NCI-H1436 (cell line): ENCODE results near the gene ABLIM1.

Source experiments
- DNase-seq: peaks from one replicate; lab custom pipeline; 2025; lab: John Stamatoyannopoulos, UW

The ABLIM1 gene

DNA sequence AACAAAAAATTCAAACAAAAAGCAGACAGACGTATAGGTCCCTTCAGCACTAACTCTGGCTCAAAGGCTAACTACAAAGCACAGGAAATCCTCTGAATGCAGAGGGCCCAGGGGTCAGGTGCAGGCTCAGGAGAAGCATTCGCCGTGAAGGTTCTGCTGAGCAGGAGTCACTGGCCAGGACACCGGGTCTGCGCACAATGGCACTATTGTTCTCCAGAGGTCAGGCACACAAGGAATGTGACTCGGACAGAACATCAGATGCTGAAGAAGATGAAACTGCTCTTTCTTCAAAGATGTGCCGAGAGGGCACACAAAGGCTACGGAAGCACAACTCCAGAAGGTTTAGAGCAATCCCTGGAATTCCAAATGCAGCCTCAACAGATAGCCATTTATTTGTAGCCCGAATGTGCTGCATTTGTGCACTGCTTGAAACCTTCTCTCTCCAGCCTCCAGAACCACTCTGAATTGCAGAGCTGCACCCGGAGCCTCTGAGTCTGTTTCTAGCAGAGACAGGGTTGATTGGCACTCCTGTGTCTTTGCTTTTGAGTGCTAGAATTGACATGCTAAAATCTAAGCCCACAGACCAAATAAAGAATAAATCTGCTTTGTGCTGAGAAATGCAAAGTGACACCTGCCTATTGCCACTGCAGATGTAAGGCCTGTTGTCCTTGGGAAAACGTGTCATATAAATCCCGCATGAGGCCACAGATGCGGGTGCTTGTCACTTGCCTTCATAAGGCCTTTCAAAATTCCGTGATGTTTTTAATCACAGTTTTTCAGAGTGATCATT lies 168.4 kb downstream of the ABLIM1 start:
- no peak for DNase-seq

- no peak for DNase-seq
Observed at GRCh38 chr10:114487815-114488536, 170.1 kb downstream of the ABLIM1 start.

GRCh38 chr10:114486938-114487814 lies 170.9 kb downstream of the ABLIM1 start:
- DNase-seq, result no peak

- DNase-seq, result no peak
Observed at GRCh38 chr10:114485696-114486400, 172.2 kb downstream of the ABLIM1 start.

- no peak for DNase-seq
Observed at GRCh38 chr10:114483575-114483974, 174.5 kb downstream of the ABLIM1 start.

DNA sequence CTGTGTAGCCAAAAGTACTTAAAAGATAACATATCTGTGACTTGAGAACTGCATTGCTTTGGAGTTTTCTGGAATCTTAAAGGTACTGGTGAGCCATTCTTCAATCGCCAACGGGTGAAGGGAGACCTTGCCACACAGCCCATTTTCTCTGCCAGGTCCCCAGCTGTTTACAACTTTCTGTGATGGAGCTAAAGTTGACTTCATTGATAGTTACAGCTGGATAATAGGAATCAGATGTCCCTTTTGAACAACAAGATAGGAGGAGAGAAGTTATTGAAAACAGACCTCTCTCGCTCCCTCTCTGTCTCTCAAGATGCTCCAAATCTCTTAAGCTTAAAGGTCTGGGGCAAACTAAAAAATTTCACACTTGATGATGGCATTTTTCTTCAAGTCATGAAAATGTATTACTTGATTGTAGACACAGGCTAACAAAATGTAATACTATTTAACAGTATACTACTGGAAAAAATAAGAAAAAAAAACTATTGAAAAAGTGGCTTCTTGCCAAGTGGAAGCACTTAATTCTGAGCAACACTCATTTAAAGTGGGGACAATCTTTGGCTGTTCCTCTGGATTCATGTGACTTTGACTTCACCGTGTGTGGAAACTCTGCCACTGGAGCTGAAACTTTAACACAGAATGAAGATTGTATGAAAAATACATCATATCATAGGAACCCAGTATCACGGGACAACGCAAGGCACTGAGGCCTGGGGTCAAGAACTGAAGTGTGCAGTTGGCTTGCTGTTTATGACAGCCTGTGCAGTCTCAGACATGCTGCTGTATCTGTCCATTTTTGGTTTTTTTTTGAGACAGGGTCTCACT lies 175.4 kb downstream of the ABLIM1 start:
- DNase-seq, result no peak

- no peak for DNase-seq
Observed at GRCh38 chr10:114481055-114481454, 177.0 kb downstream of the ABLIM1 start.

- no peak for DNase-seq
Observed at GRCh38 chr10:114479836-114480235, 178.2 kb downstream of the ABLIM1 start.

GRCh38 chr10:114479307-114479706 lies 178.8 kb downstream of the ABLIM1 start:
- no peak for DNase-seq

DNA sequence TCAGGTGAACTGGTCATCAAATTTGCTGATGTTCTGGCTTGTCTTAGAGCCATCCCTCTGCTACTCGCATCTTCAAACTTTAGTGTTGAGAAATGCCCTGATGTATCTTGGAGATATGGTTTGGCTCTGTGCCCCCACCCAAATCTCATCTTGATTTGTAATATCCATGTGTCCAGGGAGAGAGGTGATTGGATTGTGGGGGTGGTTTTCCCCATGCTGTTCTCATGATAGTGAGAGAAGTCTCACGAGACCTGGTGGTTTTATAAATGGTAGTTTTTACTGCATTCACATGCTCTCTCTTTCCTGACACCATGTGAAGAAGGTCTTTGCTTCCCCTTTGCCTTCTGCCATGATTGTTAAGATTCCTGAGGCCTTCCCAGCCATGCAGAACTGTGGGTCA lies 179.8 kb downstream of the ABLIM1 start:
- no peak for DNase-seq

DNA sequence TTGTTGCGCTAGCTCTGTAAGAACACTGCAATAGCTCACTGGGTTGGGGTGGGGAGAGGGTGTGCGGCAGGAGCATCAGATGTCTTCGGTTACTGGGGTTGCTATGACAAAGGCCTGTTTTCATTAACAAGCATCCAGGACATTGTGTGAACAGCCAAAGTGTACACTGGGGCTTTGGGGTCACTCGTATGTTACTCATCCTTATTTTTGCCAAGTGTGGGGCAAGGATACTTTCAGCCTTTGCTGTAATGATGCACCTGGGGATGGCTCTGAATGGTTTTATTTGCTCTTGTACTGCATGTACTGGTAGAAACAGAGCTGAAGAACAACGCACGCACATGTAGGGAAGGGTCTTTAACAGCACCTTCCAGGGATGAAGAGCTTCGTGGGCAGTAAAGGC lies 180.8 kb downstream of the ABLIM1 start:
- DNase-seq, result no peak

DNA sequence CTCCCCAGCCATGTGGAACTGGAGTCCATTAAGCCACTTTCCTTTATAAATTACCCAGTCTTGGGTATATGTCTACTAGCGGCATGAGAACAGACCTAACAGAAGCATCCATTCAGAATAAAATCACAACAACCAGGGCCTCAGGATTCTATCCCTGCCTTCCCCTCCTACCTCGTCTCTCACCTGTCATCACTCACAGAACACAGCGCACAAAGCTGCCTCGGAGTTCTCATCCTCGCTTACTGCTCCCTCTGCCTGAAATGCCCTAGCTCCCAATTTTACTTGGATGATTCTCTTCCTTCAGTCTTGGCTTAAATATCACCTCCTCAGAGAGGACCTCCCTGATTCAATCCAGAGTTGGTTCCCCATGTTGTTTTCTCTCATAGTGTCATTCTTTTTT lies 183.1 kb downstream of the ABLIM1 start:
- no peak for DNase-seq

- DNase-seq, result no peak
Observed at GRCh38 chr10:114473776-114474175, 184.3 kb downstream of the ABLIM1 start.

DNA sequence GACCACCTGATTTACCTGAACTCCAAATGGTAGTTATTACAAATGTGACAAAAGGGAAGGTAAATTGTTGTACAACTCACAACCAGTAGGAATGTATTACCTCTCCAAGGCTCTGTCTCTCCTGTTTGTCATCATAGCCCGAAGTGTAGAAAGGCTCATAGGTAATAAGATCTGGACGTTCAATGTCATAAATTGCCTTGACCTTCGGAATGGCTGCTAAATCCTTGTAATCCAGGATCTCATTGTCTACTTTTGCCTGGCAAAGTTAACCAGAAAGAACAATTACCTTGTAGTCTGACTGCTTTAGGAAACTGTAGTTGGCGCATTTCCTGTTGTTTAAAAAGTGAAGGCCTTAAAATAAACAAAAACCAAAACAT lies 185.2 kb downstream of the ABLIM1 start:
- DNase-seq, result no peak

- DNase-seq, result no peak
Observed at GRCh38 chr10:114471906-114472876, 185.9 kb downstream of the ABLIM1 start.

DNA sequence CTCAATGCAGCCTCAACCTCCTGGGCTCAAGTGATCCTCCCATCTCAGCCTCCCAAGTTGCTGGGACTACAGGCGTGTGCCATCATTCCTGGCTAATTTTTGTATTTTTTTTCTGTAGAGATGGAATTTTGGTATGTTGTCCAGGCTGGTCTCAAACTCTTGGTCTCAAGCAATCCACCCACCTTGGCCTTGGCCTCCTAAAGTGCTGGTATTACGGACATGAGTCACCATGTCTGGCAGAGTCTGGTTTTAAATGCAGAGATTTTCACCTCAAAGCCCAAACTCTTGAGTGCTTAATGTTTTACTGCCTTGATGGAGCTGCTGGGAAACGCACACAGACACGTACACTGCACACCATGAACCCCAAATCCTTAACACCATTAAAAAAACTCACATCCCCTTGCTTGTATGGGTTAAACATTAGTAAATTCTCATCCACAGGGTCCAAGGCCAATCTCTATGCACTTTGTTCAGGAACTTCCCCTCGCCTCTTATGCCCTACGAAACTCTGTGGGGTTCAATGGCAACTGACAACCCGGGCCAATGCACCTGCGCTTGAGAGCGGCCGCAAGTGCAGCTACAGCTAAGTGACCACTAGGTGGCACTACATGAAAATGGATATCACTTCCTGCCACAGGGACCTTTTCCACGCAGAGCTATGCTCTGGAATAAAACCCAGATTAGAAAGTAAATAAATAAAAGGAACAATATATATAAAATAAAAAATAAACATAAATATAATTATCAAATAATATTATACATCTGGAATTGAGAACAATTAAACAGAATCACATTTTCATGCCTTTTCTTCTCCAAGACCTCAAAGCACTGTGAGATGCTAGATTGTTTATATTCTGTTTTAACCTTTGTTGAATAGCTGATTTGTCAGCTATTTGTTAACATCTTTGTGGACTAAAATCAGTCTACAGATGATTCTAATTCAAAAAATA lies 186.8 kb downstream of the ABLIM1 start:
- peak; percentile 75 for DNase-seq

DNA sequence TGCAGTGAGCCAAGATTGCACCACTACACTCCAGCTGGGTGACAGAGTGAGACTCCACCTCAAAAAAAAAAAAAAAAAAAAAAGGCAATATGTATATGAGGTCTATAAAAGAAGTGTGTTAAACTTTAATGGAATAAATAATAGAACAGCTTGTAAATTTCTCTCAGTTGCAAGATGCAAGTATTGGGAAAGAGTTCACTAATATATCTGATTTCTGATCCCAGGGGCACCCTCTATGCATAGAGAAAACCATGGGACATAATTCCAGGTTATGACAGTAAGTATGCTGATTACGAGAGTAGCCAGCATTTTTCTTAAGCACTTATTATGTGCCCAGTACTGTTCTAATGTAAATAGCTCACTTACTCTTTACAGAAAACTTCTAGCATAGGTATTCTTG lies 187.7 kb downstream of the ABLIM1 start:
- DNase-seq, result no peak

- no peak for DNase-seq
Observed at GRCh38 chr10:114458955-114459354, 199.1 kb downstream of the ABLIM1 start.
